Measurements from ENCODE around the gene NTN3.

- TF ChIP-seq POLR2A (IDR thresholded peaks at IDR 0.05) (no peak), CTCF (IDR thresholded peaks at IDR 0.05) (no peak)
Measured at GRCh38 chr16:2457946-2458345, 13.2 kb upstream of the NTN3 start.
